LNCaP clone FGC (cell line): ENCODE measurements around the gene PLD5.

Experiments
- DNase-seq: peaks from one replicate; pipeline ENCODE4 v3.0.0-alpha.2; 2011; ENCODE audit warnings: low read depth
- H3K4me3 ChIP-seq: 2 replicates; pipeline ENCODE4 v1.5.1; 2011; ENCODE audit warnings: mild to moderate bottlenecking, low read depth, low read length, control low read depth
- CTCF ChIP-seq: IDR thresholded peaks from 2 replicates; pipeline ENCODE4 v1.5.1; 2012; ENCODE audit warnings: mild to moderate bottlenecking; ENCODE audit not compliant: control insufficient read depth, insufficient read depth; ENCODE audit errors: extremely low read depth

The PLD5 gene

GRCh38 chr1:242206994-242207393 lies 317.5 kb downstream of the PLD5 start:
- TF ChIP-seq CTCF: no peak

GRCh38 chr1:242205622-242206489 lies 318.6 kb downstream of the PLD5 start:
- no peak overlapping the region for H3K4me3 ChIP-seq
- no peak for TF ChIP-seq CTCF
- DNase-seq: no peak

More at GRCh38 chr1:242206994-242207393, 317.5 kb downstream of the PLD5 start:
- DNase-seq: no peak
- no peak overlapping the region for H3K4me3 ChIP-seq

DNA sequence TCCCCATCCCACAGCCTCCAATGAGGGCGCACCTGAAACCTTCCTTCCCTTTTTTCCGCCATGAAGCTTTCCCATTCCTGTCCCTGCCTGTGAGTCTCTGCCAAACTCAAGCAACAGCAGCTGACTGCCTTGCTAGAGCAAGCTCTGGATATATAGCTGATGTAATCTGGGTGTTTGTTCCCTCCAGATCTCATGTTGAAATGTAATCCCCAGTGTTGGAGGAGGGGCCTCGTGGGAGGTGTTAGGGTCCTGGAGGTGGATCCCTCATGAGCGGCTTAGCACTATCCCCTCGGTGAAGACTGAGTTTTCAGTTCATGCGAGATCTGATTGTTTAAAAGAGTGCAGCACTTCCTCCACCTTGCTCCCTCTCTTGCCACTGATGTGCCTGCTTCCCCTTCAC lies 321.2 kb downstream of the PLD5 start:
- no peak for DNase-seq
- no peak overlapping the region for H3K4me3 ChIP-seq
- TF ChIP-seq CTCF: no peak

GRCh38 chr1:242201090-242201489 lies 323.4 kb downstream of the PLD5 start:
- no peak for DNase-seq
- no peak for TF ChIP-seq CTCF
- H3K4me3 ChIP-seq: no peak overlapping the region

- DNase-seq: no peak
- H3K4me3 ChIP-seq: no peak overlapping the region
- TF ChIP-seq CTCF: no peak
Measured at GRCh38 chr1:242199776-242200458, 324.6 kb downstream of the PLD5 start.

DNA sequence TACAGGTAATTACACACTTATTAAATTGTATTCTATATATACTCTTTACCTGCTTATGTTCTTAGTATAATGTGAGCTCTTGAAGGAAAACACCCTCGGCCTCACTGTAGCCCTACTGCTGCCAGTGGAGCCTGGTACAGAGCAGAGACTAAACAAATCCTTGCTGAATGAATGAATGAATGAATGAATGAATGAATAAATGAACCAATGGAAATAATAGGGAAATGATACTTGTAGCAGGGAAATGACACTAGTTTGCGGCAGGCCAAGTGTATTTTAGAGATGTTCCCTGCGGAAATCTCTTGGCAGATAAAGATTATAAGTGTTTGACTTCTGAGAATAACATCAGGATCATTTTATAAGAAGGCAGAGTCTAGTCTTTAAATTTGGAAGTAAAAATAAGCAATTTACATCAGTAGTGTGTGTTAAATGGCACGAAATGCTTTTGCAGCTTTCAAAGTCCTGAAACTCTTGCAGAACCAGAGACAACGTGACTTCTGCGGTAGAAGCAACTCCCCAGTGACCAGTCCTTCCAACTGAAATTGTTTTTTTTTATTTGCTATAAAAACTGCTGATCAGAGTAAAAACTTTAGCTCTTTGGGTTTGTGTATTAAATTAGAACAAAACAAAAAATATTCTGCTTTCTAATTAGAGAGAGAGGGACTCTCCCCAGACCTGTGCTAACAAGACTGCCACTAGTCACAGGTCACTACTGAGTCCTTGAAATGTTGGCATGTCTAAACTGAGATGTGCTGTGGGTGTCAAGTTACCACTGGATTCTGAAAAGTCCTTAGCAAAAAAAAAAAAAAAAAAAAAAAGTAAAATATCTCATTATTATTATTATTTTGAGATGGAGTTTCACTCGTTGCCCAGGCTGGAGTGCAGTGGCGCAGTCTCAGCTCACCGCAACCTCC lies 326.3 kb downstream of the PLD5 start:
- DNase-seq: no peak
- H3K4me3 ChIP-seq: no peak overlapping the region
- TF ChIP-seq CTCF: no peak
